ENCODE results near the gene IL12RB1. TPM values are rescaled to one million over a fixed set of nuclear protein-coding genes. Genes with fewer than 3 reads are reported as not detected.
"Not testable (repeated sequence)": the region's sequence is repeated elsewhere in the genome, so short reads cannot be mapped to it uniquely, and the experiment has no call there.

Gene IL12RB1
- total RNA-seq, 1 donor from 2014 or later, result not detected

GRCh38 chr19:18107235-18107634, 20.5 kb upstream of the IL12RB1 start:
- no peak overlapping the region for H3K4me3 ChIP-seq
- H4K20me1 ChIP-seq (ENCODE audit: low read depth), result peaks cover 6% of the 10 kb centered on the region
- DNase-seq (ENCODE audit: low spot score), result no peak
- no peaks in the 10 kb centered on the region for H3K4me1 ChIP-seq
- Mint-ChIP-seq H3K27ac (no peak overlapping the region), H3K9me3 (peaks cover 3% of the 10 kb centered on the region), H3K4me3 (no peak overlapping the region), H3K27me3 (ENCODE audit: insufficient read depth, low read depth) (peaks cover 28% of the 10 kb centered on the region), H3K36me3 (no peaks in the 10 kb centered on the region), H3K4me1 (peaks cover 24% of the 10 kb centered on the region)
- no peak overlapping the region for H3K4me2 ChIP-seq
- peaks cover 29% of the 10 kb centered on the region for H3F3A ChIP-seq (ENCODE audit: low read depth)
- no peak overlapping the region for H2AFZ ChIP-seq (replicated peaks)
- H3K9me3 ChIP-seq (ENCODE audit: low read depth), result no peaks in the 10 kb centered on the region
- H3K27me3 ChIP-seq, result peaks cover 33% of the 10 kb centered on the region
- no peak overlapping the region for H3K27ac ChIP-seq
- H3K9ac ChIP-seq, result no peak overlapping the region
- no peaks in the 10 kb centered on the region for H3K79me2 ChIP-seq (ENCODE audit: low read depth)
- TF ChIP-seq CTCF (IDR thresholded peaks at IDR 0.05) (no peak), EZH2phosphoT487 (IDR thresholded peaks at IDR 0.05) (no peak), EZH2 (IDR thresholded peaks at IDR 0.05) (no peak)
- H3K36me3 ChIP-seq, result no peaks in the 10 kb centered on the region

- not testable (repeated sequence) for H3K36me3 Mint-ChIP-seq; H3K4me2 ChIP-seq; H2AFZ ChIP-seq (replicated peaks)
Observed at GRCh38 chr19:18105259-18105658, 18.5 kb upstream of the IL12RB1 start.

GRCh38 chr19:18104793-18105131, 18.0 kb upstream of the IL12RB1 start:
- H3K4me1 ChIP-seq, result peaks cover 13% of the 10 kb centered on the region
- peaks cover 21% of the 10 kb centered on the region for H3K27me3 ChIP-seq
- H3K36me3 ChIP-seq, result no peaks in the 10 kb centered on the region
- H3K9me3 ChIP-seq (ENCODE audit: low read depth), result no peaks in the 10 kb centered on the region
- peak overlapping the region; percentile 48 for H3K4me3 ChIP-seq
- no peak overlapping the region for H3K9ac ChIP-seq
- H3K27me3 Mint-ChIP-seq (ENCODE audit: insufficient read depth, low read depth), result peaks cover 29% of the 10 kb centered on the region
- peak overlapping the region; percentile 80 for H3K4me3 Mint-ChIP-seq
- peaks cover 31% of the 10 kb centered on the region for H3K4me1 Mint-ChIP-seq
- H2AFZ ChIP-seq (replicated peaks), result peak overlapping the region; percentile 61
- TF ChIP-seq EZH2phosphoT487 (IDR thresholded peaks at IDR 0.05), result no peak
- TF ChIP-seq CTCF (IDR thresholded peaks at IDR 0.05), result no peak
- no peak for TF ChIP-seq EZH2 (IDR thresholded peaks at IDR 0.05)
- H4K20me1 ChIP-seq (ENCODE audit: low read depth), result no peaks in the 10 kb centered on the region
- no peaks in the 10 kb centered on the region for H3K36me3 Mint-ChIP-seq
- H3K79me2 ChIP-seq (ENCODE audit: low read depth), result no peaks in the 10 kb centered on the region
- DNase-seq (ENCODE audit: low spot score), result no peak
- H3K4me2 ChIP-seq, result peak overlapping the region; percentile 80
- H3K27ac ChIP-seq, result no peak overlapping the region
- peak overlapping the region; percentile 79 for H3K27ac Mint-ChIP-seq
- peaks cover 38% of the 10 kb centered on the region for H3F3A ChIP-seq (ENCODE audit: low read depth)
- H3K9me3 Mint-ChIP-seq, result peaks cover 3% of the 10 kb centered on the region

More at GRCh38 chr19:18105259-18105658, 18.5 kb upstream of the IL12RB1 start:
- H3K4me3 Mint-ChIP-seq; H3K9ac ChIP-seq; H3K4me3 ChIP-seq; DNase-seq (ENCODE audit: low spot score); H3K36me3 ChIP-seq; H3K9me3 ChIP-seq (ENCODE audit: low read depth); H3K27ac Mint-ChIP-seq; H3K27ac ChIP-seq; H3K9me3 Mint-ChIP-seq; H4K20me1 ChIP-seq (ENCODE audit: low read depth); H3K79me2 ChIP-seq (ENCODE audit: low read depth): not testable (repeated sequence)
- H3K4me1 ChIP-seq, result peaks cover 13% of the 10 kb centered on the region
- peaks cover 23% of the 10 kb centered on the region for H3K27me3 ChIP-seq
- peaks cover 29% of the 10 kb centered on the region for H3K4me1 Mint-ChIP-seq
- peaks cover 28% of the 10 kb centered on the region for H3K27me3 Mint-ChIP-seq (ENCODE audit: insufficient read depth, low read depth)
- peaks cover 33% of the 10 kb centered on the region for H3F3A ChIP-seq (ENCODE audit: low read depth)

- TF ChIP-seq CTCF (IDR thresholded peaks at IDR 0.05) (no peak), EZH2phosphoT487 (IDR thresholded peaks at IDR 0.05) (no peak), EZH2 (IDR thresholded peaks at IDR 0.05) (no peak)
- H3K9me3 ChIP-seq (ENCODE audit: low read depth), result no peaks in the 10 kb centered on the region
- peaks cover 37% of the 10 kb centered on the region for H3F3A ChIP-seq (ENCODE audit: low read depth)
- Mint-ChIP-seq H3K4me3 (no peak overlapping the region), H3K9me3 (no peaks in the 10 kb centered on the region), H3K36me3 (no peaks in the 10 kb centered on the region), H3K27ac (no peak overlapping the region), H3K27me3 (ENCODE audit: insufficient read depth, low read depth) (peaks cover 28% of the 10 kb centered on the region), H3K4me1 (peaks cover 36% of the 10 kb centered on the region)
- no peak for DNase-seq (ENCODE audit: low spot score)
- H3K27me3 ChIP-seq, result peaks cover 21% of the 10 kb centered on the region
- H2AFZ ChIP-seq (replicated peaks), result no peak overlapping the region
- H3K4me3 ChIP-seq, result no peak overlapping the region
- H3K36me3 ChIP-seq, result no peaks in the 10 kb centered on the region
- H3K9ac ChIP-seq, result no peak overlapping the region
- no peak overlapping the region for H3K4me2 ChIP-seq
- H3K4me1 ChIP-seq, result peaks cover 13% of the 10 kb centered on the region
- no peak overlapping the region for H3K27ac ChIP-seq
- H3K79me2 ChIP-seq (ENCODE audit: low read depth), result no peaks in the 10 kb centered on the region
- H4K20me1 ChIP-seq (ENCODE audit: low read depth), result no peaks in the 10 kb centered on the region
Observed at GRCh38 chr19:18102916-18103542, 16.3 kb upstream of the IL12RB1 start.
